H1 (cell line): ENCODE results near the gene MYLK3. TPM values are rescaled to one million over a fixed set of nuclear protein-coding genes. Genes with fewer than 3 reads are reported as not detected.
A peak's percentile ranks its signal among the peaks of the same experiment; 100 is the strongest.

ENCODE experiments used
- CHD1 ChIP-seq: IDR thresholded peaks from 2 replicates; pipeline ENCODE4 v1.6.1; 2012; ENCODE audit warnings: low read depth, low read length, improper control_type of control experiment
- CTBP2 ChIP-seq: IDR thresholded peaks from 2 replicates; pipeline ENCODE4 v1.7.0; 2011; ENCODE audit warnings: borderline replicate concordance, mild to moderate bottlenecking, moderate library complexity, mixed read lengths, low read length; ENCODE audit not compliant: insufficient read depth, insufficient read length
- HDAC2 ChIP-seq, 2 experiments: fragments of 300-600 bp in 1 of 2; sonication (generic) in 1 of 2; IDR thresholded peaks; 2 replicates each; pipeline ENCODE4 v1.6.1; 2011 to 2012; ENCODE audit warnings: low read depth in 2 of 2, low read length in 2 of 2, mild to moderate bottlenecking in 2 of 2, moderate library complexity in 2 of 2, borderline replicate concordance in 1 of 2, inconsistent platforms in 1 of 2
- HDAC6 ChIP-seq: IDR thresholded peaks from one replicate; pipeline ENCODE4 v1.7.1; 2012; ENCODE audit warnings: low read depth, mild to moderate bottlenecking, inconsistent platforms, low read length, moderate library complexity
- POLR2A ChIP-seq, 2 experiments: IDR thresholded peaks; 1 replicate in 1 of 2; 2 replicates in 1 of 2; pipeline ENCODE4 v1.6.1; 2011; ENCODE audit warnings: low read depth in 2 of 2, low read length in 2 of 2, mild to moderate bottlenecking in 2 of 2; ENCODE audit errors: control extremely low read depth in 1 of 2
- POLR2AphosphoS5 ChIP-seq: IDR thresholded peaks from 2 replicates; pipeline ENCODE4 v1.6.1; 2011; ENCODE audit warnings: low read depth, low read length
- RNF2 ChIP-seq: fragments of 200-900, 300-1000 bp; sonication (generic); IDR thresholded peaks from 2 replicates; pipeline ENCODE4 v1.7.1; 2016; ENCODE audit warnings: borderline replicate concordance, low read depth, mild to moderate bottlenecking, antibody characterized with exemption, low read length; ENCODE audit not compliant: poor library complexity, severe bottlenecking; ENCODE audit errors: missing control alignments
- TAF1 ChIP-seq: IDR thresholded peaks from 2 replicates; pipeline ENCODE4 v1.6.1; 2011; ENCODE audit warnings: mild to moderate bottlenecking, low read depth, low read length
- TCF12 ChIP-seq: IDR thresholded peaks from 2 replicates; pipeline ENCODE4 v1.6.1; 2011; ENCODE audit warnings: low read depth, mild to moderate bottlenecking, low read length
- TEAD4 ChIP-seq: IDR thresholded peaks from 2 replicates; pipeline ENCODE4 v1.6.1; 2012; ENCODE audit warnings: low read depth, low read length, inconsistent platforms, mixed read lengths
- YY1 ChIP-seq: IDR thresholded peaks from 2 replicates; pipeline ENCODE4 v1.6.1; 2011; ENCODE audit warnings: low read depth, mild to moderate bottlenecking, low read length
- polyA plus RNA-seq, 7 experiments: library from polyadenylated mRNA; depleted of rRNA in 3 of 7; stranded (reverse) in 5 of 7; unstranded in 2 of 7; fragments of >200 nt in 5 of 7; fragments of 200-250 nt in 2 of 7; gene quantifications; 1 replicate in 5 of 7; 2 replicates in 1 of 7; 4 replicates in 1 of 7; pipeline versions ENCODE4 v1.2.1 to v1.2.3, GENCODE V29; 2011 to 2013; ENCODE audit warnings: missing spikeins in 2 of 7, mixed read lengths in 2 of 7
- total RNA-seq: library from RNA; stranded (reverse); fragmentation: NEBNext Ultra II Directional; extraction: Animal tissue kit (Norgen Biotek cat#: 25700); gene quantifications from 2 replicates; pipeline ENCODE4 v1.2.1, GENCODE V29; 2021
- TF ChIP-seq, protein P1 (sequence below): IDR thresholded peaks from 2 replicates; pipeline ENCODE4 v1.6.1; 2011; ENCODE audit warnings: low read length, improper control_type of control experiment
- TF ChIP-seq, protein P2 (sequence below), 3 experiments: IDR thresholded peaks; 1 replicate in 2 of 3; 2 replicates in 1 of 3; pipeline versions ENCODE4 v1.5.1 to v1.6.1; 2011; ENCODE audit warnings: low read length in 3 of 3, mild to moderate bottlenecking in 3 of 3, inconsistent platforms in 2 of 3, low read depth in 1 of 3, moderate library complexity in 1 of 3; ENCODE audit not compliant: insufficient read depth in 1 of 3; ENCODE audit errors: control extremely low read depth in 1 of 3
- TF ChIP-seq, protein P3 (sequence below): IDR thresholded peaks from 2 replicates; pipeline ENCODE4 v1.6.1; 2012; ENCODE audit warnings: inconsistent platforms
- TF ChIP-seq, protein P4 (sequence below): IDR thresholded peaks from 2 replicates; pipeline ENCODE4 v1.6.1; 2011; ENCODE audit warnings: low read depth, mild to moderate bottlenecking, low read length; ENCODE audit not compliant: insufficient read depth
- TF ChIP-seq, protein P5 (sequence below): IDR thresholded peaks from 2 replicates; pipeline ENCODE4 v1.6.1; 2012; ENCODE audit warnings: low read length, inconsistent platforms

Gene MYLK3
- total and polyA plus RNA-seq, 2 of the 8 experiments (the other 6 are each of a cell fraction or from before 2014, with no cell fraction given), result 0.14 to 0.35 TPM

DNA sequence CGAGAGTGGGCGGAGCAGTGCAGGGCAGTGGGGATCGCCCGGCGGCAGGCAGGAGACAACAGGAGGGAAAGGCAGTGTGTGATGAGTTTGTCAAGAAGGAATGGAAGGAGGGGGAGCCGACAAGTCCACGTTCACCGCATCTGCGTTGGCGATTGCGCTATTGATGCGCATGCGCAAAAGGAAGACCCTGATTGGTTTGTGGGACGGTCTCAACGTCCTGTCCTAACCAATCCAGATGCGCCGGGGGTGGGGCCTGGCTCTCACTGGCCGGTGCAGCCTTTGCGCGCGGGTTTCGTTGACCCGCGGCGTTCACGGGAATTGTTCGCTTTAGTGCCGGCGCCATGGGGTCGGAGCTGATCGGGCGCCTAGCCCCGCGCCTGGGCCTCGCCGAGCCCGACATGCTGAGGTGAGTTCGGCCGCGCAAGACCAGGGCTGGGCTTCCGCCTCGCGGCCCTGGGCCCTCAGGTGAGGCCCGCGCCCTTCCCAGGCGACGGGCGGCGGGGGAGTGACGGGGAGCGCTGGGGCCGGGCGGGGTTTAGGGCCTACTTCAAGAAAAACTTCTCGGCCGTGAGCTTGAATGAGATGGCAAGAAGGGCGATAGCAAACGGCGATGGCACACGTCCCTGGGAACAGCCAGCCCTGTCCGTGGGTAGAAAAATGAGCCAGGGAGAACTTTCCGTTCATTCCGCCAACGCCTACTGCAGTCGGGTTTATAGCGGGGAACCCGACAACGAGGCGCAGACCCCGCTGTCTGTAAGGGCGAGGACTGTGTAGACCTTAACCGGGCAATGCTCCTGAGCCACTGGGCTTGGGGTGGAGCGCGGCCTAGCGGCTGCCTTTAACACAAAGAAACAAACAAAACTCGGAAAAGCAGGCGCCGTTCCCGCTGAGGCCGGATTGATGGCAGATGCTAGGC is 58.5 kb downstream of the MYLK3 start, which contains the start of gene ORC6 (continued):
- TF ChIP-seq, protein P1, sequence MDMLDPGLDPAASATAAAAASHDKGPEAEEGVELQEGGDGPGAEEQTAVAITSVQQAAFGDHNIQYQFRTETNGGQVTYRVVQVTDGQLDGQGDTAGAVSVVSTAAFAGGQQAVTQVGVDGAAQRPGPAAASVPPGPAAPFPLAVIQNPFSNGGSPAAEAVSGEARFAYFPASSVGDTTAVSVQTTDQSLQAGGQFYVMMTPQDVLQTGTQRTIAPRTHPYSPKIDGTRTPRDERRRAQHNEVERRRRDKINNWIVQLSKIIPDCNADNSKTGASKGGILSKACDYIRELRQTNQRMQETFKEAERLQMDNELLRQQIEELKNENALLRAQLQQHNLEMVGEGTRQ, result no peak
- peak; percentile 74 to 87; a peak in 2 of 3 replicates for TF ChIP-seq POLR2A (IDR thresholded peaks at IDR 0.05; ENCODE audit: control extremely low read depth in 1 of 2, low read depth in 2 of 2, low read length in 2 of 2)
- TF ChIP-seq, protein P2, sequence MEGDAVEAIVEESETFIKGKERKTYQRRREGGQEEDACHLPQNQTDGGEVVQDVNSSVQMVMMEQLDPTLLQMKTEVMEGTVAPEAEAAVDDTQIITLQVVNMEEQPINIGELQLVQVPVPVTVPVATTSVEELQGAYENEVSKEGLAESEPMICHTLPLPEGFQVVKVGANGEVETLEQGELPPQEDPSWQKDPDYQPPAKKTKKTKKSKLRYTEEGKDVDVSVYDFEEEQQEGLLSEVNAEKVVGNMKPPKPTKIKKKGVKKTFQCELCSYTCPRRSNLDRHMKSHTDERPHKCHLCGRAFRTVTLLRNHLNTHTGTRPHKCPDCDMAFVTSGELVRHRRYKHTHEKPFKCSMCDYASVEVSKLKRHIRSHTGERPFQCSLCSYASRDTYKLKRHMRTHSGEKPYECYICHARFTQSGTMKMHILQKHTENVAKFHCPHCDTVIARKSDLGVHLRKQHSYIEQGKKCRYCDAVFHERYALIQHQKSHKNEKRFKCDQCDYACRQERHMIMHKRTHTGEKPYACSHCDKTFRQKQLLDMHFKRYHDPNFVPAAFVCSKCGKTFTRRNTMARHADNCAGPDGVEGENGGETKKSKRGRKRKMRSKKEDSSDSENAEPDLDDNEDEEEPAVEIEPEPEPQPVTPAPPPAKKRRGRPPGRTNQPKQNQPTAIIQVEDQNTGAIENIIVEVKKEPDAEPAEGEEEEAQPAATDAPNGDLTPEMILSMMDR (IDR thresholded peaks at IDR 0.05; ENCODE audit: control extremely low read depth in 1 of 3, insufficient read depth in 1 of 3, low read depth in 1 of 3, low read length in 3 of 3), result peak; percentile 46 to 70 (median 54)
- peak in 1 of 2 experiments; percentile 80; a peak in 2 of 4 replicates for TF ChIP-seq HDAC2 (IDR thresholded peaks at IDR 0.05; ENCODE audit: borderline replicate concordance in 1 of 2, low read depth in 2 of 2, low read length in 2 of 2)
- TF ChIP-seq YY1, result 0 out of 2 replicates have a peak, but pooled peaks have one; percentile 46
- peak; percentile 82 for TF ChIP-seq POLR2AphosphoS5
- no peak for TF ChIP-seq TEAD4
- TF ChIP-seq RNF2, result no peak
- no peak for TF ChIP-seq CTBP2
- peak; percentile 76 for TF ChIP-seq TAF1
- TF ChIP-seq, protein P3, sequence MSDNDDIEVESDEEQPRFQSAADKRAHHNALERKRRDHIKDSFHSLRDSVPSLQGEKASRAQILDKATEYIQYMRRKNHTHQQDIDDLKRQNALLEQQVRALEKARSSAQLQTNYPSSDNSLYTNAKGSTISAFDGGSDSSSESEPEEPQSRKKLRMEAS, result peak; percentile 22
- no peak for TF ChIP-seq HDAC6
- TF ChIP-seq, protein P4, sequence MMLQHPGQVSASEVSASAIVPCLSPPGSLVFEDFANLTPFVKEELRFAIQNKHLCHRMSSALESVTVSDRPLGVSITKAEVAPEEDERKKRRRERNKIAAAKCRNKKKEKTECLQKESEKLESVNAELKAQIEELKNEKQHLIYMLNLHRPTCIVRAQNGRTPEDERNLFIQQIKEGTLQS, result no peak
- TF ChIP-seq TCF12, result no peak
- TF ChIP-seq, protein P5, sequence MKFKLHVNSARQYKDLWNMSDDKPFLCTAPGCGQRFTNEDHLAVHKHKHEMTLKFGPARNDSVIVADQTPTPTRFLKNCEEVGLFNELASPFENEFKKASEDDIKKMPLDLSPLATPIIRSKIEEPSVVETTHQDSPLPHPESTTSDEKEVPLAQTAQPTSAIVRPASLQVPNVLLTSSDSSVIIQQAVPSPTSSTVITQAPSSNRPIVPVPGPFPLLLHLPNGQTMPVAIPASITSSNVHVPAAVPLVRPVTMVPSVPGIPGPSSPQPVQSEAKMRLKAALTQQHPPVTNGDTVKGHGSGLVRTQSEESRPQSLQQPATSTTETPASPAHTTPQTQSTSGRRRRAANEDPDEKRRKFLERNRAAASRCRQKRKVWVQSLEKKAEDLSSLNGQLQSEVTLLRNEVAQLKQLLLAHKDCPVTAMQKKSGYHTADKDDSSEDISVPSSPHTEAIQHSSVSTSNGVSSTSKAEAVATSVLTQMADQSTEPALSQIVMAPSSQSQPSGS, result no peak
- no peak for TF ChIP-seq CHD1
